OCI-LY7 (cell line): ENCODE data around the gene PLXNA1. TPM values are rescaled to one million over a fixed set of nuclear protein-coding genes. Genes with fewer than 3 reads are reported as not detected.

Source experiments
- Bru-seq: library from RNA; stranded (reverse); fragments of 400-500 nt; gene quantifications from one replicate; lab custom pipeline; 2021; lab: Mats Ljungman, UMichigan
- BruChase-seq, 2 experiments: library from RNA; stranded (reverse); fragments of 400-500 nt; gene quantifications; one replicate each; lab custom pipeline; 2021; lab: Mats Ljungman, UMichigan
- BruUV-seq: library from RNA; stranded (reverse); fragments of 400-500 nt; replicated peaks from 2 replicates; lab custom pipeline; 2021; lab: Mats Ljungman, UMichigan
- CTCF ChIA-PET: fragments of 300-600 bp; sonication (Branson Sonifier 250); formaldehyde crosslinking; loops from one replicate; lab custom pipeline; 2022; ENCODE audit warnings: antibody characterized with exemption; ENCODE audit not compliant: unreplicated experiment; lab: Charles Lee
- POLR2A ChIA-PET: fragments of 300-600 bp; sonication (Branson Sonifier 250); formaldehyde crosslinking; loops from one replicate; lab custom pipeline; 2022; ENCODE audit warnings: antibody characterized with exemption; lab: Charles Lee
- DNase-seq: peaks from one replicate; pipeline ENCODE4 v3.0.0-alpha.2; 2015; ENCODE audit warnings: low spot score
- H2AFZ ChIP-seq: fragments of 200-600 bp; sonication (generic), shearing (Covaris generic); 2 replicates; pipeline ENCODE4 v1.6.1; 2014; ENCODE audit warnings: mild to moderate bottlenecking, antibody characterized with exemption, low read length, moderate library complexity
- H3K27ac ChIP-seq: fragments of 200-600 bp; sonication (generic); 2 replicates; pipeline ENCODE4 v1.5.1; 2014; ENCODE audit warnings: mixed run types, low read depth, mild to moderate bottlenecking, moderate library complexity, low read length, inconsistent platforms; ENCODE audit not compliant: poor library complexity, severe bottlenecking
- H3K36me3 ChIP-seq: fragments of 200-600 bp; sonication (generic); 2 replicates; pipeline ENCODE4 v1.6.1; 2014; ENCODE audit warnings: mild to moderate bottlenecking, antibody characterized with exemption, low read length, moderate library complexity, mixed read lengths; ENCODE audit not compliant: insufficient read depth
- H3K4me1 ChIP-seq: fragments of 200-600 bp; sonication (generic); 2 replicates; pipeline ENCODE4 v1.5.1; 2014; ENCODE audit warnings: mild to moderate bottlenecking, low read length; ENCODE audit not compliant: insufficient read depth, poor library complexity, severe bottlenecking
- H3K4me2 ChIP-seq: fragments of 200-600 bp; sonication (generic); 2 replicates; pipeline ENCODE4 v1.6.1; 2014; ENCODE audit warnings: mild to moderate bottlenecking, low read length
- H3K4me3 ChIP-seq: fragments of 200-600 bp; sonication (generic); 2 replicates; pipeline ENCODE4 v1.5.1; 2014; ENCODE audit warnings: mild to moderate bottlenecking, low read depth, low read length; ENCODE audit not compliant: poor library complexity, severe bottlenecking
- H3K79me2 ChIP-seq: fragments of 200-600 bp; sonication (generic); 2 replicates; pipeline ENCODE4 v1.6.1; 2016; ENCODE audit warnings: low read depth, mild to moderate bottlenecking, low read length, moderate library complexity, mixed read lengths; ENCODE audit not compliant: insufficient read depth
- H3K9me2 ChIP-seq: fragments of 200-600 bp; sonication (generic); 2 replicates; pipeline ENCODE4 v1.6.1; 2016; ENCODE audit warnings: mild to moderate bottlenecking, low read length, mixed read lengths; ENCODE audit not compliant: insufficient read depth
- H3K9me3 ChIP-seq: fragments of 200-600 bp; sonication (generic); 2 replicates; pipeline ENCODE4 v1.6.1; 2014; ENCODE audit warnings: mild to moderate bottlenecking, mixed run types, low read length, mixed read lengths
- H4K20me1 ChIP-seq: fragments of 200-600 bp; sonication (generic); 2 replicates; pipeline ENCODE4 v1.6.1; 2014; ENCODE audit warnings: mild to moderate bottlenecking, antibody characterized with exemption, low read length, moderate library complexity, mixed read lengths; ENCODE audit not compliant: insufficient read depth
- EZH2phosphoT487 ChIP-seq: fragments of 200-600 bp; sonication (generic); IDR thresholded peaks from 2 replicates; pipeline ENCODE4 v1.6.1; 2018; ENCODE audit warnings: low read depth, borderline replicate concordance, mild to moderate bottlenecking, mixed run types, antibody characterized with exemption, low read length, moderate library complexity, mixed read lengths
- intact Hi-C: fragments of 100-400 bp; cut with micrococcal nuclease; formaldehyde crosslinking; loops from one replicate; pipeline ENCODE4 v1.10.0; 2022; ENCODE audit not compliant: unreplicated experiment
- long read RNA-seq: library from polyadenylated mRNA; stranded (forward); transcript quantifications from one replicate; pipeline ENCODE4 v2.0.0, GENCODE V29; 2022
- total RNA-seq, 2 experiments: library from RNA; depleted of rRNA in 1 of 2; stranded (reverse); fragments of >200 nt in 1 of 2; shearing (Covaris generic) in 1 of 2; gene quantifications; 2 replicates each; pipeline ENCODE4 v1.2.3, GENCODE V29; 2014 to 2022
- TF ChIP-seq, protein P1 (sequence below): fragments of 200-600 bp; sonication (generic); conservative IDR thresholded peaks from 2 replicates; pipeline ENCODE4 v1.5.1; 2014; ENCODE audit warnings: mild to moderate bottlenecking, antibody characterized with exemption, low read length, moderate library complexity, mixed read lengths

Gene PLXNA1
- total RNA-seq (2014; rRNA removed; shearing (Covaris generic)): 3.8 and 4.4 TPM in 2 replicates
- total RNA-seq (2022): 3.0 and 3.6 TPM in 2 replicates
- Bru-seq, nascent RNA: percentile 28 among the genes with signal in this experiment
- percentile 36 among the genes with signal in this experiment for BruChase-seq, experiment 1, labeled RNA remaining after a 6-hour chase
- BruChase-seq, experiment 2, labeled RNA remaining after a 2-hour chase: percentile 39 among the genes with signal in this experiment
- long read RNA-seq, partial matches to known transcripts: 2 of 8 reads
- long read RNA-seq, other reads (novel, unspliced or antisense): 6 of 8 reads

- ChIA-PET POLR2A (interaction anchor here (1.6 kb wide), 1 partner anchor 27 kb away, joined by 4 read pairs; no protein-coding TSS in a partner anchor), CTCF (interaction anchor here (0.5 to 1.1 kb wide), 2 partner anchors 11 to 22 kb away, joined by 4 to 6 read pairs; no protein-coding TSS in a partner anchor)
- Histone ChIP-seq H3K9me3 (no peaks in the 10 kb centered on the region), H3K4me3 (peak within 1 kb of the TSS; percentile 65), H2AFZ (peak within 1 kb of the TSS; percentile 100), H3K27ac (peak within 1 kb of the TSS; percentile 47), H3K36me3 (no peaks in the 10 kb centered on the region), H3K9me2 (no peaks in the 10 kb centered on the region), H3K79me2 (no peaks in the 10 kb centered on the region), H4K20me1 (0 out of 2 replicates have a peak, but pooled peaks cover 5% of the 10 kb centered on the region), H3K4me1 (peaks cover 15% of the 10 kb centered on the region), H3K4me2 (peak within 1 kb of the TSS; percentile 98)
- intact Hi-C loops: loop anchor here (1.0 to 10.0 kb wide), 5 partner anchors 27 to 472 kb away; no protein-coding TSS in a partner anchor
- TF ChIP-seq, protein P1, sequence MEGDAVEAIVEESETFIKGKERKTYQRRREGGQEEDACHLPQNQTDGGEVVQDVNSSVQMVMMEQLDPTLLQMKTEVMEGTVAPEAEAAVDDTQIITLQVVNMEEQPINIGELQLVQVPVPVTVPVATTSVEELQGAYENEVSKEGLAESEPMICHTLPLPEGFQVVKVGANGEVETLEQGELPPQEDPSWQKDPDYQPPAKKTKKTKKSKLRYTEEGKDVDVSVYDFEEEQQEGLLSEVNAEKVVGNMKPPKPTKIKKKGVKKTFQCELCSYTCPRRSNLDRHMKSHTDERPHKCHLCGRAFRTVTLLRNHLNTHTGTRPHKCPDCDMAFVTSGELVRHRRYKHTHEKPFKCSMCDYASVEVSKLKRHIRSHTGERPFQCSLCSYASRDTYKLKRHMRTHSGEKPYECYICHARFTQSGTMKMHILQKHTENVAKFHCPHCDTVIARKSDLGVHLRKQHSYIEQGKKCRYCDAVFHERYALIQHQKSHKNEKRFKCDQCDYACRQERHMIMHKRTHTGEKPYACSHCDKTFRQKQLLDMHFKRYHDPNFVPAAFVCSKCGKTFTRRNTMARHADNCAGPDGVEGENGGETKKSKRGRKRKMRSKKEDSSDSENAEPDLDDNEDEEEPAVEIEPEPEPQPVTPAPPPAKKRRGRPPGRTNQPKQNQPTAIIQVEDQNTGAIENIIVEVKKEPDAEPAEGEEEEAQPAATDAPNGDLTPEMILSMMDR: peak; percentile 88
- TF ChIP-seq EZH2phosphoT487: no peak
- peak; percentile 87 for DNase-seq
- BruUV-seq: no TSS peak
Measured at GRCh38 chr3:126982471-126983175, at the start of gene PLXNA1. Gene PLXNA1 (plus strand): TSS chr3:126983115. CDS start chr3:126988594, 5,479 bp downstream.

DNA sequence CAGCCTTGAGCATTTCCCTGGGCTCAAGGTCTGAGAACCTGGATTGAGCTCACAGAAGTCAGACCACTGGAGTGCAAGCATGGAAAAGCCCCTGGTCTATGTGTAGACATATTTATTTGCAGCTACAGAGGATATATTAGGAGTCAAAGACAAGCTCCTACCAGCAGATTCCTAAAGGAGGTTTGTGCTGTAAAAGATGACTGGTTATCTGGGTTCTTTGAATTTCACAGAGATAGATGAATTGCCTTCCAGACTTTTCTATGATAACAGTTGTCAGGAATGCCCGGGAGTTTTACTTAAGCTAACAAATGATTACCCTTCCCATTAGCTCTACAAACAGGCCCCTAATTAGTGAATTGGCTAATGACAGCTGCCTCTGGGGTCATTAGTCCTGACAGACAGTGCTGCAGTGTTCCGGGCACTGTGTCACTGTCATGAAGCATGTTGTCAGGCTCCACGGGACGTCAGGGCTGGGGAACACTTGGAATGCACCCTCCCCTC, 48.8 kb upstream of the PLXNA1 start:
- Histone ChIP-seq H3K4me2 (no peak overlapping the region), H4K20me1 (no peaks in the 10 kb centered on the region), H3K4me3 (no peak overlapping the region), H3K4me1 (no peaks in the 10 kb centered on the region), H3K79me2 (no peaks in the 10 kb centered on the region), H3K9me2 (no peaks in the 10 kb centered on the region), H3K27ac (no peak overlapping the region), H3K36me3 (no peaks in the 10 kb centered on the region), H2AFZ (no peak overlapping the region), H3K9me3 (no peaks in the 10 kb centered on the region)
- intact Hi-C loops: no loop called here
- DNase-seq: no peak
- TF ChIP-seq EZH2phosphoT487: no peak
- TF ChIP-seq, protein P1: no peak
- ChIA-PET POLR2A (no interaction called here), CTCF (no interaction called here)
- no TSS peak for BruUV-seq
